SW480 (cell line): ENCODE data around the gene PPP2R1A.
"Not testable (repeated sequence)": the region's sequence is repeated elsewhere in the genome, so short reads cannot be mapped to it uniquely, and the experiment has no call there.

Experiments used
- DNase-seq: peaks from one replicate; pipeline ENCODE4 v3.0.0-alpha.2; 2016; ENCODE audit warnings: low spot score

Gene PPP2R1A

DNA sequence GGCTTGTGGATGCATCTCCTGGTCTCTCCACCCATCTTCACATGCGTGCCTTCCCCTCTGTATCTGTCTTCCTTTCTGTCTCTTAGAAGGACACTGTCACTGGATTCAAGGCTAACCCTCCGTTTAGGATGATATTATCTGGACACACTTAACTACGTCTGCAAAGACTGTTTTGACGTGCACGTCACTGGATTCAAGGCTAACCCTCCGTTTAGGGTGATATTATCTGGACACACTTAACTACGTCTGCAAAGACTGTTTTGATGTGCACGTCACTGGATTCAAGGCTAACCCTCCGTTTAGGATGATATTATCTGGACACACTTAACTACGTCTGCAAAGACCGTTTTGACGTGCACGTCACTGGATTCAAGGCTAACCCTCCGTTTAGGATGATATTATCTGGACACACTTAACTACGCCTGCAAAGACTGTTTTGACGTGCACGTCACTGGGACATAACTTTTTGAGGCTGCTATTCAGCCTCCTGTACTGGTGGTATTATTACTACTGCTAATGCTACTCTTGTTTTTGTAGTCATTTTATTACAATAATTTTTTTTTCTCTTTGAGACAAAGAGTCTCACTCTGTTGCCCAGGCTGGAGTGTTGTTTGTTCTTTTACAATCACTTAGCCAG is 11.0 kb downstream of the PPP2R1A start:
- not testable (repeated sequence) for DNase-seq

- no peak for DNase-seq
Measured at GRCh38 chr19:52206481-52206880, 16.6 kb downstream of the PPP2R1A start.

GRCh38 chr19:52211203-52211602 is 21.4 kb downstream of the PPP2R1A start:
- DNase-seq = no peak

- no peak for DNase-seq
Measured at GRCh38 chr19:52211926-52212571, 22.2 kb downstream of the PPP2R1A start.

- DNase-seq = no peak
Measured at GRCh38 chr19:52212572-52213255, 22.9 kb downstream of the PPP2R1A start.

DNA sequence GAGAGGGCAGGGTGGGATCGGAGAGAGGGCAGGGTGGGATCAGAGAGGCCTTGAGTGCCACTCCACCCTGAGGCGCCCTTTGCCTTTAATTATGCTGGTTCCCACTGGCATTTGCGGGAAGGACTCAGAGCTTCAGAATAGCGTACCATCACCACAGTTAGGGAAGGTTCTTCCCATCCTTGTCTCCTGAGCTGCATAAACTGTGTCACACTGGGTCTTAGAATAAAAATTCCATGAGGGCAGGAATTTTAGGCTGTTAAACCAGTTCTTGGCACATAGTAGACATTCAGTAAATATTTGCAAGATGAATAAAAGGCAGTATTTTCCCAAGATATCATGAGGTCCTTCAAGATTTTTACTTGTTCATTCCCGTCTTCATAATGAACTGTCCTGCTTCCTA is 24.4 kb downstream of the PPP2R1A start:
- DNase-seq = no peak

GRCh38 chr19:52216401-52216800 is 26.5 kb downstream of the PPP2R1A start:
- DNase-seq = no peak

DNA sequence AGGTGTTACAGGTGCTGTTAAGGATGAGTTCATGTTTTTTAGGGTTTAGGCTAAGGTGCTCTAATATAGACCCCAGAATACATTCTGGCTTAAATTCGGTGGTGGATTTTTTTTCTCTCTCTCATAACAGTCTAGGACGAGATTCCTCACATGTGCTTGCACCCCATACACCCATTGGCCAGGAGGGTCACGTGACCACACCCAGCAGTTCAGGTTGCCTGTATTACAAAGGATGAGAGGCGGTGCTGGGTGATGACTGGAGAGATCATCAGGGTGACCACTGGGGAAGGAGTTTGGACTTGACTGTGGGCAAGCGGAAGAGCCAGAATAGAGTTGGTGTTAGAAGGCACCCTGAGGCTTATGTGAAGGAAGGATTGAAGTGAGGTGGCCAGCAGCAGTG is 27.7 kb downstream of the PPP2R1A start:
- DNase-seq = no peak

DNA sequence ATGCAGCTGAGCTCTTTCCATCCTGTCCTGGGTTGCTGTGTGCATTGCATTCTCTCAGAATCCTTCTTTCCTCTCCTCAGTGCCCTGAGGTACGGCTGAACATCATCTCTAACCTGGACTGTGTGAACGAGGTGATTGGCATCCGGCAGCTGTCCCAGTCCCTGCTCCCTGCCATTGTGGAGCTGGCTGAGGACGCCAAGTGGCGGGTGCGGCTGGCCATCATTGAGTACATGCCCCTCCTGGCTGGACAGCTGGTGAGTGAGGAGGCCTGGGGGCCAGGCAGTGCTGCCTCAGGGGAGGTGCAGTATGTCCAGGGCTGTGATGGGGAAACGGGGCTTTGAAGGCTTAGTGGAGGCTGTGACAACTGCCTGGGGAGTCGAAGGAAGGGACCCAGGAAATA is 29.8 kb downstream of the PPP2R1A start:
- no peak for DNase-seq

GRCh38 chr19:52221031-52221430 is 31.2 kb downstream of the PPP2R1A start:
- DNase-seq = no peak

DNA sequence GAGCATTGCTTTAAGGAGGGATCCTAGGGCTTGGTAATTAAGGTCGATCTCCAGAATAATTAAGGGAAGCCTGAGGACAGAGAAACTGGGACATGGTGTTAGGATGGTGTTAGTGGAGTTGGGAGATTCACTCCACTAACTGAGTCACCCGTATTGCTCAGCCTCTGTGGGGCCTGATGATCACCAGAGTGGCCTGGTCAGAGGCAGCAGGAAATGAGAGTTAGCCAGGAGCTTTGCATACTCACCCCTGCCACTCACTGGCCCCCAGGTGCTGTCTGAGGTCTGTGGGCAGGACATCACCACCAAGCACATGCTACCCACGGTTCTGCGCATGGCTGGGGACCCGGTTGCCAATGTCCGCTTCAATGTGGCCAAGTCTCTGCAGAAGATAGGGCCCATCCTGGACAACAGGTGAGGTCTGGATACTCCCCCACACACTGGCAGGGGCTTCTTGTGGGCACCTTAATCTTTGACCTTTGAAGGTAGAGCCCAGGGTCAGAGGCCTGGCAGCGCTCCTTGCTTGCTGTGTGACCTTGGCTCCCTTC is 32.1 kb downstream of the PPP2R1A start:
- DNase-seq = no peak

- DNase-seq = no peak
Measured at GRCh38 chr19:52224211-52224610, 34.4 kb downstream of the PPP2R1A start.

DNA sequence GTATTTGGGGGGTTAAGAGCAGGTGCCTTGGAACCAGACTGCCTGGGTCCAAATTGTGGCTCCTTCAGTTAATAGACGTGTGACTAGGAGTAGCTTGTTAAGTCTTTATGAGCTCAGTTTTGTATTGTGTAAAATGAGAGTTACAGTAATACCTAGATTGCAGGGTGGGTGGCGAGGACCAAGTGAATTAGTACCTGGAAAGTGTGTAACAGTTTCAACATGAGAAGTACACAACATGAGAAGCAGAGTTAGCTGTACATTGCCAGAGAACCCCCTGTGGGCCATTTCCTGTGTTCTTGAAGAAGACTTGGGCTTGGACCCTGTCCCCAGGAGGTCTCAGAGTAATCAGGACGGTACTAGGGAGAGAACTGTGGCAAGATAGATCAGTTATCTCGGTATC is 36.8 kb downstream of the PPP2R1A start:
- DNase-seq = no peak

DNA sequence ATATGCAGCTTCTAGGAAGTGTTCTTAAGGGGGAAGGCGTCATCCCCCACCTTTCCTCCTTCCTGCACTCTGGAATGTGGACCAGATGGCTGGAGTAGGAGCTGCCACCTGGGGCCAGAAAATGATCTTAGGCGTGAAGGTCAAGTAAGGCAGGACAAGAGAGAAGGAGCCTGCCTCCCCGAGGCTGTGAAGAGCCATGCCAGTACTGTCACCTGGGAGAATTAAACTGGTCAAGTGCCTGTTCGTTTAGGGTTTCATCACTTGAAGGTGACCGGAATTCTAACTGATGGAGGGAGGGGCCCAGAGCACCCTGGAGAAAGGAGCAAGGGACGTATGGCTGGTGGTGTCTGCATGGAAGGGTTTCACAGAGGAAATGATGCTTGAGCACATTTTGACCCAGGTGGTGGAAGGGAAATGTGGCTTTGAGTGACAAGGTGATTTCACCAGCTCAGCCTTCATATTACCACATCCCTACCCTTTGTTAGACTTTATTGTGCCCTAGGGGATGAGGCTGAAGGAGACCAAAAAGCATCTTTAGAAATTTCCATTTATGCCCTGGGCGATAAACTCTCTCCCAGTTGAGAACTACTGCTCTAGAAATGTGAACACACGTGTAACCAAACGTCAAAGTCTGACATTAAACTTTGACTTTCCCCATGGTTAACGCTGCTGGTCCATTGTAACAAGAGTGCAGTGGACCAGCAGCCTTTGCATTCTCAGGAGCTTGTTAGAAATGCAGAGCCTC is 37.5 kb downstream of the PPP2R1A start:
- no peak for DNase-seq

DNA sequence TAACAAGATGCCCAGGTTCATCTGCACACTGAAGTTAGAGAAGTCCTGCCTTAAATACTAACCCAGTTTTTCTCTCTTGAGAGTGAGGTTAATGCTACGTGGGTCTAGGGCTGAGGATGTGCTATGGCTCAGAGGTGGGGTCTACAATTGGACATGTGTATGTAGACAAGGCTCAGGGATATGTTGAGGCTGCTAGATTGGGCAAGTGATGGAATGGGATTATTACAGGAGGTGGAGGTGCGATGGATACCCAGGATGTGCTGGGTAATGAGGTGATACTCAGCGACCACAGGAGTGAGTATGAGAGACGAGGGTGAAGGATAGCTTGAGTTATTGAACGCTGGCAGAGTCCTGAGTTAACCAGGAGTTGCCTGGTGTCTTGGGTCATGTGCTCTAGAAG is 38.1 kb downstream of the PPP2R1A start:
- DNase-seq = no peak

GRCh38 chr19:52229524-52229923 is 39.7 kb downstream of the PPP2R1A start:
- no peak for DNase-seq

DNA sequence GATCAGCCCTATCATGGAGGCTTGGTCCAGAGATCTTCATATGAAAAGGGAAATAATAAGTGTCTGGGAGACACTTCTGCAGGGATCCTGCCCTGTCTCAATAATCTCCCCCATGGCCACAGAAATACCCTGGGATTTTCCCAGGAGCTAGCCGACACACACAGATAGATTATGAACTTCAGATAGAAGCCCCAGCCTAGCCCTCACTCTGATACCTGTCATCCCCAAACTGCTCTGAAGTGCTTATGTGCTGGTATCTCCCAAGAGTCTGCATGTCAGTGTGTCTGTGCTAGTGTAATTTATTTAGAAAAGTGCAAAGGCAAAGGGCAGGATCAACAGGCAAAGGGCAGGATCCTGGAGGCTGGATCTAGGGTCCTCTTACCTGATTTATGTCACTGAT is 40.8 kb downstream of the PPP2R1A start:
- DNase-seq = no peak

- DNase-seq = no peak
Measured at GRCh38 chr19:52231154-52231910, 41.5 kb downstream of the PPP2R1A start.

DNA sequence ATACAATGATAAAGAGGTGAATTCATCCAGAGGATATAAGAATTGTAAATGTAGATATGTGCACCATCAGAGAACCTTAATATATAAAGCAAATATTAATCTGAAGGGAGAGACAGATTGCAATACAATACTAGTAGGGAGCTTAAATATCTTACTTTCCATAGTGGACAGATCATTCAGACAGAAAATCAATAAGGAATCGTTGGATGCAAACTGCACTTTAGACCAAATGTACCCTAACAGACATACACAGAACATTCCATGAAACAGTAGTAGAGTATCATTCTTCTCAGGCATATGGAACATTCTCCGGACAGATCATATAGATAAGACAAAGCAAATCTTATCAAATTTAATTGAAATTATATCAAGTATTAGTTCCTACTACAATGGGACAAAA is 44.6 kb downstream of the PPP2R1A start:
- DNase-seq = no peak

- DNase-seq = no peak
Measured at GRCh38 chr19:52237197-52237596, 47.3 kb downstream of the PPP2R1A start.

GRCh38 chr19:52237771-52238400 is 48.0 kb downstream of the PPP2R1A start:
- peak; percentile 41 for DNase-seq
